SIG-M5 (cell line): ENCODE data around the gene TRAF3.

ENCODE experiments used
- DNase-seq: peaks from one replicate; lab custom pipeline; 2025; lab: John Stamatoyannopoulos, UW

The TRAF3 gene

DNA sequence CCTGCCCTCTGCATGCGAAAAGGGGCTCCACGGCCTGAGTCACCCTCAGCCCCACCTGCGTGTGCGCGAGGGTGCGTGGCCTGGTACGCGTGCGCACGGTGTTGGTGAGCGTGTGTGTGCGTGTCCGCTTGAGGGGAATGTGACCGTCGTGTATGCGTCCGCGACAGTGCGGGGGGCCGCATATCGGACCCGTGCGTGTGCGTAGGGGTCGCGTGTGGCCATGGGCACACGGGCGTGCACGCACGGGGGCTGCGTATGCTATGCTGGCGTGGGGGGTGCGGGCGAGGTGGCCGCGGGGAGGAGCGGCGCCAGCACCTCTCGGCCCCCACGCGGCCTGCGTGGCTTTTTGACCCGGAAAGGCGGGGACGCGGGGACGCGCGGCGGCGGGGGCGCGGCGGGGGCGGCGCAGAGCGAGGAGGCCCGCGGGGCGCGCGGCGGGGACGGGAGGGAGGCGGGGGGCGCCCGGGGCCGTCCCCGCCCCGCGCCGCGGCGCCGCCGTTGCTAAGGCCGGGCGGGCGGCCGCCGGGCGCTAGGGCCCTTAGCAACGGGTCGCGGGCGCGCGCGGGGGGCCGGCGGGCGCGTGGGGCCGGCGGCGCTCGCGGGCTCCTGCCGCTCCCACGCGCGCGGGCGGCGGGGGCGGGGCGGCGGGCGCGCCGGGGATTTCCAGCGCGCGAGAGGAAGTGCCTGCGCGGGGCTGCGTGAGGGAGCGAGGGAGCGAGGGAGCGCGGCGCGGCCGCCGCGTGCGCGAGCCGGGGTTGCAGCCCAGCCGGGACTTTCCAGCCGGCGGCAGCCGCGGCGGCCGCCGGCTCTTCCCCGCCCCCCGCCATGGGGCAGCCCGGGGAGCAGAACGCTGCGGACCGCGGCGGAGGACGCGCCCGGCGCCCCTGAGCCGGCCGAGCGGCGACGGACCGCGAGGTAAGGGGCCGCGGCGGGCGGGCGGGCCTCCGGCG is at the start of gene TRAF3:
Gene TRAF3 (plus strand): TSS at position 689 of the 950 bp plus-strand sequence. CDS start 92,753 bp downstream, outside the sequence.
- no peak for DNase-seq

- DNase-seq = no peak
Observed at GRCh38 chr14:102728501-102728900, 48.7 kb upstream of the TRAF3 start.

DNA sequence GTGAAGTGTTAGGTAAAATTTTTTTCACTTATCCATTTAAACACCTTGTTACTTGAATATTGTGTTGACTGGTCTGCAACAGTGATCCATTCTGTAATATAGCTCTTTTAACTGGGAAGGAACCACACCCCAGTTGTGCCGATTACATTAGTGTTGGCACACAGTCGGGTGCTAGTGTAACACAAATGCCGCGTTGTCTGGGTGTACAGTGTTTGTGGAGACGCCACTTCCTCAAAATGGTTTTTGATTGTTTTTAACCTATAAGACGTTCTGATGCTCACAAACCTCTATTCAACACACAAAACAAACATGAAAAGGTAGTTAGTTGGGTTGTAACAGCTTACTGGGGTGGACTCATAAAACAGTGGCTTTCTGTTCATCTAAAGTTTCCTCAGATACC is 48.0 kb upstream of the TRAF3 start:
- no peak for DNase-seq

GRCh38 chr14:102729825-102730224 is 47.4 kb upstream of the TRAF3 start:
- DNase-seq = no peak

DNA sequence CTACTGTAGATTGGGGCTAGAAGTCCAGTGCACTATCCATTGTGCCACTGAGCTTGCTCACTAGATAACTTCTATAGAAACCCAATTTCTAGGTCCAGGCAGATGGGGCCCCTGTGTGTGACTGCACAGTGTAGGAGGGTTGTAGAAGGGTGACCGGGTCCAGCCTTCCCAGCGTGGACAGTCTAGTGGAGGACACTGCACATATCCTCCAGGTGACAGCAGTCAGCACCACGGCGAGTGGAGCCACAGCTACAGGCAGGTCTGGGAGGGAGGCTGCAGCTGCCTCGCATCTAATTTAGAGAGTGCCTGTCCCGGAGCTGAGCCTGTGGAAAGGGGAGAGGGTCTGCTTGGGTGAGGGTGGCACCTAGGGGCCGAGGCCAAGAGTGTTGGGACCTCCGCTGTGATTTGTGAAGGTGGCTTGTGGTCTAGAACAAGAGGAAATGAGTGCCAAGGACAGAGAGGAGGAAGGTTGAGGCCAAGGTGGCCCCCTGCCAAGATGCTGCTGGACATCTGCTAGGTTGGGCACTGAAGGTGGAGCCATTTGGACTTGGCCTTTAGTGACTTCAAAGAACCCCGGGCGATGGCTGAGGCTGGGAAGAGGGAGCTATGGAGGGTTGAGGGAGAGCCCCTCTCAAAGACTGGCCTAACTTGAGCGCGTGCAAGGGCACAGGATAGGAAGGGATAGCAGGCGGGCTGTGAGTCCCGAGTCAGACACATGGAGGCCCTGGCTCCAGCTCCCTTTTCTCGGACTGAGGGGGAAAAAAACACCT is 46.0 kb upstream of the TRAF3 start:
- DNase-seq = no peak

DNA sequence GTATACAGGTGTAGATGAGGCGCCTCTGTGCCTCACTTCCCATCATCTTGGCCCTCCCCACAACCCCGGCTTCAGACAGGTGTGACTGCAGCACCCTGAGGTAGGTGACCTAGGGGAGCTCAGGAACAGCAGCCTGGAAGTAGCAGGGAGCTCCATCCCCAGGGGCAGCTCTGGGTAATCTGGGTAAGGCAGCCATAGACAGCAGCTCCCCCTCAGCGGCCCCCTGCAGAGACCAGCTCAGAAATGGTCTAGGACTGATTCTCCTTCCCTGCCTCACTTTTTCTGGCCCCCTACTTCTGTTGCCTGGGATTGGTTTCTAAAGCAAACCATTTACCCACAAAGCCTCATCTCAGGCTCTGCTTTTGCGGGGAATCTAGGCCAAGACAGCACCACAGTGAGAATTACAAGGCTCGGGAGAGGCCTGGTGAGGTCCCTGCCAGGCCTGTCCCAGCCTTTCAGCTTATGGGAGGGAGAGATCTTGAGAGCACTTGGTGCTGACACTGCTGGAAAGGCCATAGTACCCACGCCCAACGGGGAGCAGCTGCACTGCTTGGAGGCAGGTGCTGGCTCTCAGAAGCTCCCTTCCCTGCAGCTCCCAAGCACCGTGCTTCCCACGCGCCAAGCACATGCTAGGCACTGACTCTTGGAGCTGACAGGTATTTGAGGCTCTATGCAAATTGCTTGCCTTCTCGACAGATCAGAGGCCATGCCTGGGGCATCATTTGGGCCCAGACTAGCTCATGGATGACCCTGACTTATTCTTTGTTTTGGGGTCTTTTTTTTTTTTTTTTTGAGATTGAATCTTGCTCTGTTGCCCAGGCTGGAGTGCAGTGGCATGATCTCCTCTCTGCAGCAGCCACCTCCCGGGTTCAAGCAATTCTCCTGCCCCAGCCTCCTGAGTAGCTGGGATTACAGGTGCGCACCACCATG is 45.1 kb upstream of the TRAF3 start:
- no peak for DNase-seq

DNA sequence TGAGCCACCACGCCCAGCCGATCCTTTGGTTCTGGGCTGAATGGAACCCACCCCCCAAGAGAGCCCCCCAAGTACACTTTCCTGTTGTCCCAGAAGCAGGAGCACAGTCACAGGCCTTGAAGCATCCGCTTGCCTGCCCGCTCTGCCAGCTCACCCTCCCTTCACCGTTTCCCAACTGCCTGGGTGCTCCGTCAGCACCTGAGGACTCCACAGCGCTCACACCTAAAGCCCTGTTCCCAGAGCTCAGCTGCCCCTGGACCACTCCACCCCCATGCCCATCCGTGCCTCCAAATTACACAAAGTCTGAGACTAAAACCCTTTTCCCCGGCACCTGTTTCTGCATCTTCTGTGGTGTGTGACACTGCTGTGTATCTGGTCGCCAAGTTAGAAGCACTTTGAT is 44.3 kb upstream of the TRAF3 start:
- no peak for DNase-seq

DNA sequence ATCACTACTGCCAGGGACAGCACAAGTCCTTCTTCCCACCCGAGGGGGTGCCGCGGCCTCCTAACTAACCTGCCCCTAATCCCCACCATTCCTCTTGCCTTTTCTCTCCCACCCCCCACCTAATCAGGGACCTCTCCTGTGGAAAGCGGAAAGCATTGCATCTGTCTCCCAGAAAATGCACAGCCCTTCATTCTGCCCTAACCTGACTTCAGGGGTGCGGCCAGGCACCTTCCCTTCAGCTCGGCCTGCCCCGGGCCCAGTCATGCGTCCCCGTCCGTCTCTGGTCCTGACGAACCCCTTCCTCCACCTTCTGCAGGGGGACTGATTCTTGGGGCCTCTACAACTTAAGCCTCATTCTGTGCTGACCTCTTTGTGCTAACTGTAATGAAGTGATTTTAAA is 43.9 kb upstream of the TRAF3 start:
- no peak for DNase-seq

- no peak for DNase-seq
Observed at GRCh38 chr14:102734436-102734835, 42.8 kb upstream of the TRAF3 start.

- DNase-seq = no peak
Observed at GRCh38 chr14:102736956-102737355, 40.3 kb upstream of the TRAF3 start.

- no peak for DNase-seq
Observed at GRCh38 chr14:102737402-102738372, 39.6 kb upstream of the TRAF3 start.

DNA sequence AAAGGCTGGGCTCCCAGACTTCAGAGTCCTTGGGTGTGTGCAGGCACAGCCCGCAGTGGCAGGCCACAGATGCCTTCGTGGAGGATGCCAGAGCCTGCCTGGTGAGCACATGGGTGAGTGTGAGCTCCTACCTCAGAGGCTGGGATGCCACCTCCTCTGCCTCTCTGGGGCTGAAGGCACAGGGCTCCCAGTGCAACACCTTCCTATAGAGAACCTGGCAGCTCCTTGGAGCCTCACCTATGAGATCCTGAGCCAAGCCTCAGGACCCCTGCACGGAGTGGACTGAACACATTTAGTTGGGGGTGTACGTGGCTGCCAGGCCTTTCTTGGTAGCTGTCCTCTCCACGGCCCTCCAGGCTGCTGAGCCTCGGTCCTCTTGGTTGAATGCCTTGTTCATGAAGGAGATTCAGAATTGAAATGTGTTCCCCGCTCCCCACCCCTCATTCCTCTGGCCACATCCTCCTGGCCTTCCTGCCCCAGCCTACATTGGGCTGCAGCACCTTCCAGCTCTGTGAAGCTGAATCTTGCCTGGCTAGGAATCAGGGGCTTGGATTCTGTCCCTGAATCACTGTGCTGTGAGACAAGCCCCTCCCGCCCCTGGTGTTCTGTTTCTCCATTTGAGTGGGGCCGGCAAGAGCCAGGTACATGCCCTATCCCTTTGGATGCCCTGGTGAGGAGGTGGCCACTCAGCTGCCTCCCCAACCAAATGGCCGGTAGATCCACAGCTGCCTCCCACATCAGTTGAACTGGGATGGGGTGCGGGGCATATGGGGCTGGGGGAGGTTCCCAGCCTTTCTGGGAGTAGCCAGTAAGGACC is 38.7 kb upstream of the TRAF3 start:
- no peak for DNase-seq

- no peak for DNase-seq
Observed at GRCh38 chr14:102739190-102739469, 38.1 kb upstream of the TRAF3 start.

- no peak for DNase-seq
Observed at GRCh38 chr14:102746634-102747438, 30.4 kb upstream of the TRAF3 start.

DNA sequence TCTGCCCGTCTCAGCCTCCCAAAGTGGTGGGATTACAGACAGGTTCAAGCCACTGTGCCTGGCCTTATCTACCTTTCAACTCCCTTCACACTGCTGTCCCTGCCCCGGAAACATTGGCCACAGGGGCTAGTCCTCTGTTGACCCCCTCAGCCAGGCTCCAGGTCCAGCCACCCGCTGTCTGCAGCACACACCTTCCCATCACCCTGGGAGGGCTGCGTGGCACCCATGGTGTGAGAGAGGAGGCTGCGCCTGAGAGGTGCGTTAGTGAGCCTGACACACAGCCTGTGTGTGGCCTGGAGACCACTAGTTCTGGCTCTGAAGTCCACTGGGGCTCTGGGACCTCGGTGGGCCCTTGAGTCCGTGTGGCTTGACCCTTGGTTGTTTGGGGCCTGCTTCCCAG is 28.4 kb upstream of the TRAF3 start:
- no peak for DNase-seq

DNA sequence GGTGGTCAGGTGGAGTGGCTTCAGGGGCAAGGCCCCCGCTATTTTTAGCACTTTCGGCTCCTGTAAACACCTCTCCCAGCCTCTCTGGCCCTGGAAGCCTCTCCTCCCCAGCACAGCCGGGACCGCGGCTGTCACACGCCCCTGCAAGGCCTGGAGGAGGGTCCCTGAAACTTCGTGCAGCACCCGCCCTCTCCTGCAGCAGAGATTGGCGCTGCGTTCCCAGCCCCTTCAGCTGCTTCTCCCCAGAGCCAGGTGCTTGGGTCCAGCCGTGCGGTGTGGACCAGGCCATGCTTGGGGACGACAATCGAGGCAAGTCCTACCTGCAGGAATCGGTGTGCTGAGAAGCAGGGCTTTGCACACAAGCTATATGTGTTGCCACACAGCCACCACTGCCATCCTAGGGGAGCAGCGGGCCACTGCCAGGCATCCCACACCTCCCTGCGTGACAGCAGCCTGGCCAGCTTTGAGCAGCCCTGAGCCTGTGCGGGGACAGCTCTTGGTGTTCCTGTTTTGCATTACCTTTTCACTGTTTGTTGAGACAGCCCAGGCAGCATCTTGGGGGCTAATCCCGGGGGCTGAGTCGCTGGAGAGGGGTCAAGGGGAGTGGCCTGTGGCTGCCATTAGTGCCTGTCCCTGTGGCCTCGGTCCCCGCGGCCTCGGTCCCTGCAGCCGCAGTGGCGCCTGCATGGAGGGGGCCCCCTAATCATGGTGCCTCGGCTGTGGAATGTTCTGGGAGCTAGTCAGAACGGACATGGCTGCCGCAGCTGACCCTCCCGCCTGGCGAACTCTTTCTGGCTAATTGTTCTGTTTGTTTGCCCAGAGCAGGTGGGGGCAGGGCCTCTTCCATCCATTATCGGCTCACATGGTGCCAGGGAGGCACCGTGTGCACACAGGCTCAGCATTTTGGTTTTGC is 27.6 kb upstream of the TRAF3 start:
- DNase-seq = no peak

DNA sequence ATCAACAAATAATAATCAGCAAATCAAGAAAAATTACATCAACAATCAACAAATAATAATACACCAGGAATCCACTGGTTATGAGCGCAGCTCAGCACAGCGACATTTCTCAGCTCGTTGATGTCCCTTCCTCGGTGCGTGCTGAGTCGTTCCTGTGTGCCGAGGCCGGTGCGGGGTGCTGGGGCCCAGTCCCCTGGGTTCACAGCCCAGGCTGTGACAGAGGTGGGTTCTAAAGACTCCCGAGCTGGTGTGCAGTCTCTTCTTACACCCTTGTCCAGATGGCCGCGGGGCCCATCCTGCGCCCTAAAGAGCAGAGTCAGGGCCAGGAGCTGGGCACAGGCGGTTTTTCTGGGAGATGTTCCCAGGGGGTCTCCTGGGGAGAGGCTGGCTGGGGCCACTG is 26.9 kb upstream of the TRAF3 start:
- DNase-seq = no peak

GRCh38 chr14:102751088-102751487 is 26.2 kb upstream of the TRAF3 start:
- DNase-seq = no peak
